ENCODE data around the gene MYT1.

MYT1 gene

GRCh38 chr20:64247970-64248841 is 84.0 kb downstream of the MYT1 start:
- no peak for DNase-seq (ENCODE audit: low spot score)

GRCh38 chr20:64250027-64250426 is 85.8 kb downstream of the MYT1 start:
- DNase-seq (ENCODE audit: low spot score): no peak

DNA sequence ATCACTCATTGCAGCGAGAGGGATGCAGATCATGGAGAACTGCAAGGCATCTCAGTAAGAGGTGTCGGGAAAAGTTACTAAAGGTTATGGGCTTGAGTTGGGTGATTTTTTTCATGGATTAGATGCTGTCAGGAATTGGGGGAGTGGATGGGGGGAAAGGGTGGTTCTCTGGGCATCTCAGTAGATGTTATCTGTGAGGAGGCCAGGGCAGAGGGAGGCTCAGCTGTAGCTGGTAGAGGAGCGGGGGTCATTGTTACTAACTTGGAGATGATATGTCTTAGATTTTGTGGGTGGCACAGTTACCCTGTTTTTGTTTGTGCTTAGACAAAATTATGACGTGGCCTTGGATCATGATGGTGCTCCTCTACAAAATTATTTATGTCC is 88.7 kb downstream of the MYT1 start:
- DNase-seq (ENCODE audit: low spot score): no peak

- no peak for DNase-seq (ENCODE audit: low spot score)
Observed at GRCh38 chr20:64253443-64253842, 89.2 kb downstream of the MYT1 start.

DNA sequence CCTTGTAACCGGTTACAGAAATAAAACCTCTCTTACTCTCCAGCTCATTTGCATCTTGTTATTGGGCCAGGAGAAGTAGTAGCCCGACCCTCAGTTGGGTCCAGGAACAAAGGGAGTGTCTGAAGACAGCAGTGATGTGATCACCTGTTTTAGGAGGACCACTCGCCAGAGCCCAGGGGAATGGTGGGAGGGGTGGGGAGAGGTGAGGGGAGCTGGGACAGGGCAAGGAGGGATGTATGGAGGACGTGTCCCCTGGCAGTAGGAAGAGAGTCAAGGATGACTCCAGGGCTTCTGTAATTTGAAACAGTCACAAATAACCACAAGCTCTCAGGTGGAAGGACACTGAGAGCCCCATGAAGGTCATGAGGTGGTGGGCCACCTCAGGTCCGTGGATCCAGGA is 89.9 kb downstream of the MYT1 start:
- DNase-seq (ENCODE audit: low spot score): no peak

DNA sequence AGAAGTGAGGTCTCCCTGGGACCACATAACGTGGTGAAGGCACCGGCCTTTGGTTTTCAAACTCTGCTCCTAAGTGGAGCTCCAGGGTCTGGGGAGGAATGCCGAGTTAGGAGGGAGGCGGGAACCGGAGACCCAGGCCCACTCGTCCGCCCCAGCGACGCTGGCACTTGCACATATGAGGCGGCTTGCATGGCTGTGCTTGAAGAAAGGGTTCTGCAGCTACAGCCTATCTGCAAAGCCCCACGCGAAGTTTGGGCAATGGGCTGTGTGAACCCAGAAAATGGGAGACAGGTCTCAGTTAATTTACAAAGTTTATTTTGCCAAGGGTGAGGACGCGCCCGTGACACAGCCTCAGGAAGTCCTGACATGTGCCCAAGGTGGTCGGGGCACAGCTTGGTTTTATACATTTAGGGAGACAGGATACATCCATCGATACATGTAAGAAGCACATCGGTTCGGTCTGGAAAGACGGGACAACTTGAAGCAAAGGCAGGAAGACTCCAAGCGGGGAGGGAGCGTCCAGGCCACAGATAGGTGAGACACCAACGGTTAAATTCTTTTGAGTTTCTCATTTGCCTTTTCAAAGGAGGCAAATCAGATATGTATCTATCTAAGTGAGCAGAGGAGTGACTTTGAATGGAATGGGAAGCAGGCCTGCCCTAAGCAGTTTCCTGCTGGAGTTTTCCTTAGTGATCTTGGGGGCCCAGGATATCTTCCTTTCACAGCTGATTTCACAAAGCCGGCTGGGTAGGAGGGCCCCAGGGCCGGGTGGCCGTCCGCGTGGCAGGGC is 90.5 kb downstream of the MYT1 start:
- DNase-seq (ENCODE audit: low spot score): no peak

GRCh38 chr20:64255361-64256281 is 91.4 kb downstream of the MYT1 start, which contains the start of gene PCMTD2:
Gene PCMTD2 (plus strand): TSS chr20:64255748. CDS start chr20:64259966, 4,218 bp downstream.
- peak; percentile 87 for DNase-seq (ENCODE audit: low spot score)

DNA sequence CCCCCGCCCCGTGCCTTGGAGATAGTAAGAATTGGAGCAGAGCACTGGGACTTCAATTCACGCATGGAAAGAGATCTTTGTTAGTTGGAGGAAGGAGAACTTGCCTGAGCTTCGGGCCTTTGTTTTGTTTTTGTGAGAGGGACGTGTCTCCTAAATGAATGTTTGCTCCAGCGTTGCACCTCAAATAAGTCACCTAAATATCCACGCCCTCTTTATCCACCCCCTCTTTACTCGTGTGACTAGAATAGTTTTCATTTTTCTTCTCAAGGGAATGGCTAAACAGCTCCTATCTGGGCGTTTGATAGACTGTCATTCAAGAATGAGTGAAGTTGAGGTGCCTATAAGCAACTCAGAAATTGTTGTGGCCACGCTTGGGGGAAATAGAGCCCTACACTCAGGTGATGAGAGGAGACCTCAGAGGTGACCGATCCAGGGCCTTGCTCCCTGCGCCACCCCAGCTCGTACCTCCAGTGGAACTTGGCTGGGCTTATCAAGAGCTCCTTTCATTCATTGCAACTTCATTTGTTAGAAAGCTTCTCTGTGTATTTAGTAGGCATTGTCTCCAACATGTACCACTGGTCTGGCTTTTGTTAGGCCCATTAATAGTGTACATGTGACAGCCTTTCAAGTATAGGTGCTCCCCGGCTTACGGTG is 92.2 kb downstream of the MYT1 start:
- DNase-seq (ENCODE audit: low spot score): no peak

- no peak for DNase-seq (ENCODE audit: low spot score)
Observed at GRCh38 chr20:64257107-64257757, 93.0 kb downstream of the MYT1 start.

- no peak for DNase-seq (ENCODE audit: low spot score)
Observed at GRCh38 chr20:64258071-64258823, 94.0 kb downstream of the MYT1 start.

- DNase-seq (ENCODE audit: low spot score): no peak
Observed at GRCh38 chr20:64260239-64260638, 96.0 kb downstream of the MYT1 start.

DNA sequence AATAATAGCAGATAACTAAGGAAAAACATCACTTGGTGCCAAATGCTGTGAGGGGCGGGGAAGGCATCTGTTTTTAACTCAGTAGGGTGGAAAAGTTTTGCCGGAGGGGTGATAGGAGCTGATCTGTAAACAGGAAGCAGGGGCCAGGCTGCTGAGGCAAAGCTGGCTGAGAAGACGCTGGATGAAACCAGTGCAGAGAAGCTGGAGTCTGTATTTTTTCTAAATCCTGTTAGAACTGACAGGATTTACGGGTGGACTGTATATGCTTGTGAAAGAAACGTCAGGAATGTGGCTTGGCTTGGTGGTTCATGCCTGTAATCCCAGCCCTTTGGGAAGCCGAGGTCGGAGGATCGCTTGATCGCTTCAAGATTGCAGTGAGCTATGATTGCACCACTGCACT is 96.9 kb downstream of the MYT1 start:
- no peak for DNase-seq (ENCODE audit: low spot score)

- no peak for DNase-seq (ENCODE audit: low spot score)
Observed at GRCh38 chr20:64264091-64264490, 99.8 kb downstream of the MYT1 start.

- no peak for DNase-seq (ENCODE audit: low spot score)
Observed at GRCh38 chr20:64265201-64265600, 100.9 kb downstream of the MYT1 start.

DNA sequence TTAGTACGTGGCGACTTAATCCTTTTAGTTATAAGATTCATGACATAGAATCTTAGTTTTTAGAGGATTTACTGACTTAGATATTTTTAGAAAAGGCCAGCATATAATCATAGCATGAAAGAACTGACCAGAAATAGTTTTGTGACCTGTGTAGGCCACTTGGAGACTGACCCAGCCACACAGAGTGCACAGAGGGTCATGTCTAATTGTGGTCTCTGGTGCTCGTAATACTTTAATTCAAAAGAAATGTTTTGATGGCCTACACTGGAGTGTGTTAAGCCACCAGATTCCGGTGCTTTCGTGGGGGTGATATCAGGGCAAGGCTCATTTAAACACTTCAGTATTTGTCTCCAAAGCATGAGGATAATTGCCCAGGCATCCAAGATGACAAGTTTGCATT is 102.7 kb downstream of the MYT1 start:
- no peak for DNase-seq (ENCODE audit: low spot score)

DNA sequence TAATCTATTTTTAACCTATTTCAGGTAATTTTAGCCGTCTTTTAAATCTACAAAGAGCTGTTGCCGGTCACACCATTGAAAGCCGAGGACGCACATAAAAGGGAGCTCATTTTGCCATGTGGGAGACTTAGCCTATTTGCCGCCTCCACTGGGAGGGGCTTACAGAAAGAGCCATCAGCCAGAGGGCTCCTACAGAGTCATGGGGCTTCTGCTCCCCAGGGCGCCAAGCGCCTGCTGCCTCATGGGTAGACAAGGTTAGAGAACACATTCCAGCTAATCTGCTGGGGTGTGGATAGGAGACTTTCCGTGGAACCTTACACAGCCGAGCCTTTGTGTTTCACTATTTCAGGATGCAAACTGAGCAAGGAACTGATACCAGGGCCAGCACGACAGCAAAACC is 103.9 kb downstream of the MYT1 start:
- DNase-seq (ENCODE audit: low spot score): no peak

DNA sequence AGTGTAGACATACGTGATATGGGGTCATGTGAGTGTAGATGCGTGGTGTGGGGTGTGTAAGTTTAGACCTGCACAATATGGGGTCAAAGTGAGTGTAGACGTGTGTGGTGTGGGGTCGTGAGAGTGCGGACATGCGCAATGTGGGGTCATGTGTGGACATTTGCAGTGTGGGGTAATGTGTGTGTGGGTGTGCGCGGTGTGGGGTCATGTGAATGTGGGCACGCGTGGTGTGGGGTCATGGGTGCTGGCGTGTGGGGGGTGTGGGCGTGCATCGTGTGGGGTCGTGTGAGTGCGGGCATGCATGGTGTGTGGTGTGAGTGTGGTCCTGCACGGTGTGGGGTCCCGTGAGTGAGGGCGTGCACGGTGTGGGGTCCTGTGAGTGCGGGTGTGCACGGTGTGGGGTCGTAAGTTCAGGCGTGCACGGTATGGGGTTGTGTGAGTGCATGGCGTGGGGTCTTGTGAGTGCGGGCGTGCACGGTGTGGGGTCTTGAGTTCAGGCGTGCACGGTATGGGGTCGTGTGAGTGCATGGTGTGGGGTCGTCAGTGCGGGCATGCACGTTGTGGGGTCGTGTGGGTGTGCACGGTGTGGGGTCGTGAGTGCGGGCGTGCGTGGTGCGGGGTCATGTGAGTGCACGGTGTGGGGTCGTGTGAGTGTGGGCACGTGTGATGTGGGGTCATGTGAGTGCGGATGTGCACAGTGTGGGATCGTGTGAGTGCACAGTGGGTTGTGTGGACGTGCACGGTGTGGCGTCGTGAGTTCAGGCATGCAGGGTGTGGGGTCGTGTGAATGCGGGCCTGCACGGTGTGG is 105.6 kb downstream of the MYT1 start:
- no peak for DNase-seq (ENCODE audit: low spot score)

GRCh38 chr20:64271636-64272035 is 107.4 kb downstream of the MYT1 start:
- no peak for DNase-seq (ENCODE audit: low spot score)

DNA sequence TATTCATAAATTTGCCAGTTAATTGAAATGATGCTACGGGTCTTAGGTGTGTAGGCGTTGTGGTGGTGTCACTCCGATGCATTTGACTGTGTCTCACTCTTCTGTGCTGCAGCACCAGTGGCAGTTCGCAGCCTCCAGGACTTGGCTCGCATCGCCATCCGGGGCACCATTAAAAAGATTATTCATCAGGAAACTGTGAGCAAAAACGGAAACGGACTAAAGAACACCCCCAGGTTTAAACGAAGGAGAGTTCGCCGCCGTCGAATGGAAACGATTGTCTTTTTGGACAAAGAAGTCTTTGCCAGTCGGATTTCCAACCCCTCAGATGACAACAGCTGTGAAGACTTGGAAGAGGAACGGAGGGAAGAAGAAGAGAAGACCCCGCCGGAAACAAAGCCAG is 108.9 kb downstream of the MYT1 start:
- DNase-seq (ENCODE audit: low spot score): no peak

Data from CD4-positive, alpha-beta T cell treated with Interleukin-15 for 4 hours (primary cell).